GM18868 (cell line): ENCODE measurements around the gene C7orf33.
"Not testable (repeated sequence)": the region's sequence is repeated elsewhere in the genome, so short reads cannot be mapped to it uniquely, and the experiment has no call there.

Experiments used
- ATAC-seq: cut with Tn5 transposase; IDR thresholded peaks from one replicate; pipeline ENCODE4 v1.9.1; 2021; ENCODE audit warnings: mild to moderate bottlenecking, moderate library complexity; ENCODE audit not compliant: unreplicated experiment

The C7orf33 gene

DNA sequence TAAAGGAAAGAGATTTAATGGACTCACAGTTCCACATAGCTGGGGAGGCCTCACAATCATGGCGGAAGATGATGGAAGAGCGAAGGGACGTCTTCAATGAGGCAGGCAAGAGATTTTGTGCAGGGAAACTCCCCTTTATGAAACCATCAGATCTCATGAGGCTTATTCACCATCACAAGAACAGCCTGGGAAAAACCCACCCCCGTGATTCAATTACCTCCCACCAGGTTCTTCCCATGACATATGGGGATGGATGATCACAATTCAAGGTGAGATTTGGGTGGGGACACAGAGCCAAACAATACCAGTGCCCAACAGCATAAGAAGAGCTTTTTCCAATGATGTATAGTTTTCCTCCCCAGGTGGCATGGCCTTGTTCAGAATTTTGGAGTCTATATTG lies 11.2 kb upstream of the C7orf33 start:
- no peak for ATAC-seq

GRCh38 chr7:148580446-148580845 lies 10.1 kb upstream of the C7orf33 start:
- no peak for ATAC-seq

DNA sequence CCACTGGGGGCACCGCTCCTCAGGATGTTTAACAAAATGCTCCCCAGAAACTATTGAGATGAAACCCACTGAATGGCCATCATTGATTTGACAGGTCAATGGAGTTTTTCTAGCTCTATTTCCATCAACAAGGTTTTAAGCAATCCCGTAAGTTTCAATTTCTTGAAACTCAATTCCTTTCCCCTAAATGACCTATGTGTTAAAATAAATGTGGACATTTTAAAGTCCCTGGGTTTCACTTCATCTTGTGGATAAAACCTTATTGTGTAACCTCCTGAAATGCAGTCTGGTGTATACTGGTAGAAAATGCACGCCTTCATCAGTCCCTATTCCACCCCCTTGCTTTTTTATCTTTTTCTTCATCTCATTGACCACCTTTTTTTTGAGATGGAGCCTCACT lies 8.9 kb upstream of the C7orf33 start:
- no peak for ATAC-seq

DNA sequence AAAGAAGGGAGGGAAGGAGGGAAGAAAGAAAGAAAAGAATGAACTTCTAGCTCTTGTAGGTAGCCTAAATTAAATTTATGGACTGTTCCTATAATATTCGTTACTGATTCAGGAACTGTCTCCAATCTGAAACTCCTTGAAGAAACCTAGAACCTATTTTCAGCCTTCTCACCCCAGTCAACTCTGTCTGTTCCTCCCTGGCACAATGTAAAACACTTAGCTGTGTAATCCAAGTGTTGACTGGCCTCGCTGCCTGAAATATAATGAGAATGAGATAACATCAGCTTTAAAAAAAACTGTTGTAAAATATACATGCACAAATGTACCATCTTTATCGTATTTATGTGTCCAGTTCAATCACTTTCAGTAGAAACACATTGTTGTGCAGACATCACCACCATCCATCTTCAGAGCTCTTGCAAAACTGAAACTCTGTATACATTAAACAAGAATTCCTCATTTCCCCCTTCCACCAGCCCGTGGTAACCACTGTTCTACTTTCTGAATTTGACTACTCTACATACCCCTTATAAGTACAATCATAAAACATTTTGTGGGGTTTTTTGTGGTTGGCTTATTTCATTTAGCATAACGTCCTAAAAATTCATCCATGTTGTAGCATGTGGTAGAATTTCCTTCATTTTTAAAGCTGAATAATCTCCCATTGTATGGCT lies 6.3 kb upstream of the C7orf33 start:
- peak; percentile 99 for ATAC-seq

DNA sequence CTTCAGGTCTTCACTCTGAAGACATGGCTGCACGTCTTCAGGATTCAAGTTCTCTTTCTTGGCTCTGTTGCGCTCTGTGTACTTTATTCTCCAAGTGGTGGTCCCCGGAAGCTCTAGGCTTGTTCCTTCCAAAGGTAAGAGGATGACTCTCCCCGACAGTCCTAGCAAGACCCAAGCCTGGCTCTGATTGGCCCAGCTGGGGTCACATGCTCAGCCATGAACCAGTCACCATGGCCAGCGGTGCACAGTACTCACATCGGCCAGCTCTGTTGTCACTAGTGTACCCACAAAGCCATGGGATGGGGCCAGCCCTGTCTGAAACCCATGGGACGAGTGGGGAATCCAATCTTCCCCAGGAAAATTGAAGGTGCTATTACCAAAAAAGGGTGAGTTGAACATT lies 5.2 kb upstream of the C7orf33 start:
- no peak for ATAC-seq

DNA sequence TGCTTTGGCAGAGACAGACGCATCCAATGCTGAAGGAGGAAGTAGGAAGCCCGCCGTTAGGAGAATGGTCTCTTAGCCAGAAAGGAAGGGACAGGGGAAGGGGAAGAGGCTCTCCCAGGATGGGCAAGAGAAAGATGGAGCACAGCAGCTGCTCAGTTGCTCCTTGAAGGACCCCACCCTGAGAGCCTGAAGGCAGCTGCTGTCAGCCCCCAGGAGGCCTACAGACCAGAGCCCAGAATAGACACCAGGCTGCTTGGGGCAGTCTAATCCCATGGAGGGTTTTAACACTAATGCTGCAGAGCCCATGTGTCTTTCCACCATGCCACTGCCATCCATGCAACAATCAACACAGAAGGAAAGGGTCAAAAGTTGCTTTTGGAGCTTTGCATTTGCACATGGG lies 3.5 kb upstream of the C7orf33 start:
- ATAC-seq = no peak

- ATAC-seq = no peak
Measured at GRCh38 chr7:148588168-148588567, 2.4 kb upstream of the C7orf33 start.

DNA sequence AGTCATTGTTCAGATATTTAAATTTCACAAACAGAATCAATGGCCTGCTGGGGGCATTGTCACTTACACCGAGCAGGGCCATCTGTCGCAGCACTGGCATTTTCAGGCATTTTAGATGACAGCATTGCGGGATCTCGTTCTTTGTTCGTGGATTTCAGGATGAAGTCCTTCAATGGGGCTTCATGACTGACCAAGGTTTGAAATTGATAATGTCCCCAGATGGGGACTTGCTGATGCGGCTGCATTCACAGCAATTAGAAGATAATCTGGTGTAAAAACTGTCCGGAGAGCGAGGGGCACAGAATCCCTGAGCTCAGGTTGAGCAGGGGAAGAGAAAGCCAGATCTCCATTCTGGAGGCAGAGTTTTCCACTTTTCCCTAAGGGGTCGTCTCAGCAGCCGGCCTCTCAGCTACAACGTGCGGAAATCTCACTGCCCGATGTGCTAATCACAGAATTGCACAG lies 1.9 kb upstream of the C7orf33 start:
- no peak for ATAC-seq

GRCh38 chr7:148589640-148590039 lies 926 bp upstream of the C7orf33 start:
- no peak for ATAC-seq

DNA sequence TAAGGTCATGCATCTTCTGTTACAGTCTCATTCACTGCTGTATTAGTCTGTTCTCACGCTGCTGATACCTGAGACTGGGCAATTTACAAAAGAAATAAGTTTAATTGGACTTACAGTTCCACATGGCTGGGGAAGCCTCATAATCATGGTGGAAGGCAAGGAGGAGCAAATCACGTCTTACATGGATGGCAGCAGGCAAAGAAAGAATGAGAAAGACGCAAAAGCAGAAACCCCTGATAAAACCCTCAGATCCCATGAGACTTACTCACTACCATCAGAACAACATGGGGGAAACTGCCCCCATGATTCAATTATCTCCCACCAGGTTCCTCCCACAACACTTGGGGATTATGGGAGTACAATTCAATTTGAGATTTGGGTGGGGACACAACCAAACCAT lies 5.8 kb downstream of the C7orf33 start:
- ATAC-seq = not testable (repeated sequence)

DNA sequence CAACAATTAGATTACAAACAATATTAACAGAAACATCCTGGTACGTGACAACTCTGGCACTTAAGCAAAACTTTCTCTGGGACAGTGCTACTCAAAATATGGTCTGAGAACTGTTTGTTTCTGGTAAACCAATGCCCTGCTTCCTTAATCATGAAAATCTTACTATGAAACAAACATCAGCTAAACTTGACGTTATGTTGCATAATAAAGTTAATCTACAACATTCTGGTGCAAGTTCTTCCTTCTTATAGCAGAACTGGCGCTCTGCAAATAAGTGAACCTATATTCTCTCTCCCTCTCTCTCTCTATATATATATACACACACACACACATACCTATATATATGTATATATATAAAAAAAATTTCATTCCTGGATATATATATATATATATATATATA lies 7.8 kb downstream of the C7orf33 start:
- no peak for ATAC-seq

- no peak for ATAC-seq
Measured at GRCh38 chr7:148605350-148605749, 14.8 kb downstream of the C7orf33 start.

- no peak for ATAC-seq
Measured at GRCh38 chr7:148607151-148607661, 16.6 kb downstream of the C7orf33 start.

- ATAC-seq = no peak
Measured at GRCh38 chr7:148609045-148609725, 18.6 kb downstream of the C7orf33 start.

GRCh38 chr7:148611692-148612091 lies 21.1 kb downstream of the C7orf33 start:
- ATAC-seq = no peak

DNA sequence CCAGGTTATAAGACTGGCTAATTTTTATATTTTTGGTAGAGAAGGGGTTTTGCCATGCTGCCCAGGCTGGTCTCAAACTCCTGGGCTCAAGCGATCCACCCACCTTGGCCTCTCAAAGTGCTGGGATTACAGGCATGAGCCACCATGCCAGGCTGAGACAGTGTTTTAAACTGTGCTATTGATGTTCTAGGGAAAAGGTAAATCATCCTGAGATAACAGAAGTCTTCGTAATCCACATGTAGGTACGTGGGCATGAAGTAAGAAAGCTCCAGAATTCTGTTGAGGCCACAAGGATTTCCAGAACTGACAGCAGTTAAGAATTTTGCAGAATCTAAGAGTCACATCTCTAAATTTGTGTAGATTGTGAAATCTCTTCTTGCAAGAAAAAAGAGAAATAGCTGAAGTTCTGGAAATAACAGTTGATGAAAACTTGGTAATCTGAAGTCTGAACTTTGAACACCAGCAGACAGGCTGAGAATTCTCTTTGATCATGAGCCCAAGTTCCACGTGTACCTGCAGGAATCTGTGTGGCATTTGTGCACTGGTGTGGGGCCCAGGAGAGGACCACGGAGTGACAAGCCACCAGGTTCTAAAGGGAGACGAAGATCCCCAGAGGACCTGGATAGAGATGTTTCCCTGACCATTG lies 24.6 kb downstream of the C7orf33 start:
- ATAC-seq = no peak

DNA sequence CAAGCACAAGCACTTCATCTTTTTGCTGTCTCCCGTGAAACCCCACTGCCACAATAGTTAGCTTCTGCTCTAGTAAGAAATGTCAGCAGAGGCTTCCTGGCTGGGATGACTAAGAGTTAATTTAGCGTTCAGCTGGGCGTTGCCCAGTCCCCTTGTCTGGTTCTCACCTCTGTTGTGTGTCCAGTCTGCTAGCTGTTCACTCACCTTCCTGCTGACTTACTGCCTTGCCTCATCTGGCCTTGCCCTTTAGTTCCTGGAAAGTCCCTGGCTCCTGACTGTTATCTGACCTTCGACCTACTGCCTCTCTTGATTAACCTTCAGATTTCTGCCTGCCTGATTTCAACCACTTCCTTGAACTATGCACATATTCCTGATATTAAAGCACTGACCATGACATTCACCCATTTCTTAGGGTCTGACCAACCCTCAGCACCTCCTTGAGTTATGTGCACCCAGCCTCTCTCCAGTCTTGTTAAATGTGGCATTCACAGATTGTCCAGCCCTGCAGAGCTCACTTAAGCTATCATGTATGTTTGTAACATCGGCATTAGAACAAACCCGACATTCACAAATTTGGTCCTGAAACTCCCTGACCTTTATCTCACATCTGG lies 30.3 kb downstream of the C7orf33 start:
- no peak for ATAC-seq

- ATAC-seq = no peak
Measured at GRCh38 chr7:148621563-148621962, 31.0 kb downstream of the C7orf33 start.

- ATAC-seq = no peak
Measured at GRCh38 chr7:148622887-148623585, 32.5 kb downstream of the C7orf33 start.

DNA sequence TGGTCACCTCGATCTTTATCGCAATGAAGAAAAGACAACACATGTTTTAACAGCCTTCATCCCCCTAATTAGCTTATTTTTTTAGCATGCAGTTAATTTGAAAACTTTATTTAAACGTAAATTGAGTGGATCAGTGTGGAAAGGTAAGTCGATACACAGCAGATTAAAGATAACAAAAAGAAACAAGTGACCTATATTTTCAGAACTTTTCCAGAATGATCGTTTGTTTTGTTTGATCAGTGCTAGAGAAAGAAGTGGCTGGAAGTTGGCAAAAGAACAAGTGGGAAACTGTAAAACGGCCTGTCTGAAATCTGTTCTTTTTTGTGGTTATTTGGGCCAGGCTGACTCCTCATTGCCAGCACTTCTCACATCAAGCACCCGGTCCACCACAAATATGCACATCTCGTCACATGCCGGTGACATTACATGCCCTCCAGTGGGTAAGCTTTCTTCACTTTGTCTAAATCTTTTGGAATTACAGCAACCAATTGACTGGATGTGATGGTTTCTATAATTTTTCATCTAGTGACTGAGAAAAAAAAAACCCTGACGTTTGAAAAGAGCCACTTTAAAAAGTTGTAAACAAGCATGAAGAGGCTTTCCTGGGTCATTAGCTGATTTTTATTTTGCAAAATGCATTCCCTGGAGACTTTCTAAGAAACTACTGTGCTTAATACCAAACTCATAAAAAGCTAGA lies 33.2 kb downstream of the C7orf33 start:
- no peak for ATAC-seq
